OCI-LY7 (cell line): Measurements from ENCODE around the gene ANO4. TPM values are rescaled to one million over a fixed set of nuclear protein-coding genes. Genes with fewer than 3 reads are reported as not detected.
"Not testable (repeated sequence)": the region's sequence is repeated elsewhere in the genome, so short reads cannot be mapped to it uniquely, and the experiment has no call there.

Experiments used
- BruUV-seq: library from RNA; stranded (reverse); fragments of 400-500 nt; replicated peaks from 2 replicates; lab custom pipeline; 2021; lab: Mats Ljungman, UMichigan
- CTCF ChIA-PET: fragments of 300-600 bp; sonication (Branson Sonifier 250); formaldehyde crosslinking; loops from one replicate; lab custom pipeline; 2022; ENCODE audit warnings: antibody characterized with exemption; ENCODE audit not compliant: unreplicated experiment; lab: Charles Lee
- POLR2A ChIA-PET: fragments of 300-600 bp; sonication (Branson Sonifier 250); formaldehyde crosslinking; loops from one replicate; lab custom pipeline; 2022; ENCODE audit warnings: antibody characterized with exemption; lab: Charles Lee
- DNase-seq: peaks from one replicate; pipeline ENCODE4 v3.0.0-alpha.2; 2015; ENCODE audit warnings: low spot score
- H2AFZ ChIP-seq: fragments of 200-600 bp; sonication (generic), shearing (Covaris generic); 2 replicates; pipeline ENCODE4 v1.6.1; 2014; ENCODE audit warnings: mild to moderate bottlenecking, antibody characterized with exemption, low read length, moderate library complexity
- H3K27ac ChIP-seq: fragments of 200-600 bp; sonication (generic); 2 replicates; pipeline ENCODE4 v1.5.1; 2014; ENCODE audit warnings: mixed run types, low read depth, mild to moderate bottlenecking, moderate library complexity, low read length, inconsistent platforms; ENCODE audit not compliant: poor library complexity, severe bottlenecking
- H3K36me3 ChIP-seq: fragments of 200-600 bp; sonication (generic); 2 replicates; pipeline ENCODE4 v1.6.1; 2014; ENCODE audit warnings: mild to moderate bottlenecking, antibody characterized with exemption, low read length, moderate library complexity, mixed read lengths; ENCODE audit not compliant: insufficient read depth
- H3K4me1 ChIP-seq: fragments of 200-600 bp; sonication (generic); 2 replicates; pipeline ENCODE4 v1.5.1; 2014; ENCODE audit warnings: mild to moderate bottlenecking, low read length; ENCODE audit not compliant: insufficient read depth, poor library complexity, severe bottlenecking
- H3K4me2 ChIP-seq: fragments of 200-600 bp; sonication (generic); 2 replicates; pipeline ENCODE4 v1.6.1; 2014; ENCODE audit warnings: mild to moderate bottlenecking, low read length
- H3K4me3 ChIP-seq: fragments of 200-600 bp; sonication (generic); 2 replicates; pipeline ENCODE4 v1.5.1; 2014; ENCODE audit warnings: mild to moderate bottlenecking, low read depth, low read length; ENCODE audit not compliant: poor library complexity, severe bottlenecking
- H3K79me2 ChIP-seq: fragments of 200-600 bp; sonication (generic); 2 replicates; pipeline ENCODE4 v1.6.1; 2016; ENCODE audit warnings: low read depth, mild to moderate bottlenecking, low read length, moderate library complexity, mixed read lengths; ENCODE audit not compliant: insufficient read depth
- H3K9me2 ChIP-seq: fragments of 200-600 bp; sonication (generic); 2 replicates; pipeline ENCODE4 v1.6.1; 2016; ENCODE audit warnings: mild to moderate bottlenecking, low read length, mixed read lengths; ENCODE audit not compliant: insufficient read depth
- H3K9me3 ChIP-seq: fragments of 200-600 bp; sonication (generic); 2 replicates; pipeline ENCODE4 v1.6.1; 2014; ENCODE audit warnings: mild to moderate bottlenecking, mixed run types, low read length, mixed read lengths
- H4K20me1 ChIP-seq: fragments of 200-600 bp; sonication (generic); 2 replicates; pipeline ENCODE4 v1.6.1; 2014; ENCODE audit warnings: mild to moderate bottlenecking, antibody characterized with exemption, low read length, moderate library complexity, mixed read lengths; ENCODE audit not compliant: insufficient read depth
- EZH2phosphoT487 ChIP-seq: fragments of 200-600 bp; sonication (generic); IDR thresholded peaks from 2 replicates; pipeline ENCODE4 v1.6.1; 2018; ENCODE audit warnings: low read depth, borderline replicate concordance, mild to moderate bottlenecking, mixed run types, antibody characterized with exemption, low read length, moderate library complexity, mixed read lengths
- intact Hi-C: fragments of 100-400 bp; cut with micrococcal nuclease; formaldehyde crosslinking; loops from one replicate; pipeline ENCODE4 v1.10.0; 2022; ENCODE audit not compliant: unreplicated experiment
- total RNA-seq, 2 experiments: library from RNA; depleted of rRNA in 1 of 2; stranded (reverse); fragments of >200 nt in 1 of 2; shearing (Covaris generic) in 1 of 2; gene quantifications; 2 replicates each; pipeline ENCODE4 v1.2.3, GENCODE V29; 2014 to 2022
- TF ChIP-seq, protein P1 (sequence below): fragments of 200-600 bp; sonication (generic); conservative IDR thresholded peaks from 2 replicates; pipeline ENCODE4 v1.5.1; 2014; ENCODE audit warnings: mild to moderate bottlenecking, antibody characterized with exemption, low read length, moderate library complexity, mixed read lengths

ANO4 gene
- total RNA-seq, 2 experiments from 2014 or later = not detected

DNA sequence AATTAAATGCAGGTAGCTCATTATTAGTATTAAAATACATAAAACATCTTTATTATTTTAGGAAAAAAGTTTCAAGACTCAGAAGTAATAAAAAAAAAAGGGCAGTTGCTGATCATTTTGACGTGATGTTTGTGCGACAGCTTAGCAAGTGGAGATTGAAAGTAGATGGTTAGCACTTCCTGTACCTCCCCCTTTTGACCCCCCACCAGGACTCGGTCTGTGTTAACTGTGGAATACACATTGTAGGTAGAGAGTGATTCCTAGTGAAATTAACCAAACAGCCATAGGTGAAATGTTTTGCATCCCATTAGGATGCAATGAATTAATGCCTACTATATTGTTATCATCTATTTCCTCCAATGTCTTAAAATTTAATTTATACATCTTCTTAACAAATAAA, 294.7 kb downstream of the ANO4 start:
- Histone ChIP-seq H3K27ac (no peak overlapping the region), H3K4me3 (no peak overlapping the region), H3K79me2 (no peaks in the 10 kb centered on the region), H3K4me2 (no peak overlapping the region), H4K20me1 (no peaks in the 10 kb centered on the region), H3K9me2 (no peaks in the 10 kb centered on the region), H3K36me3 (no peaks in the 10 kb centered on the region), H3K4me1 (no peaks in the 10 kb centered on the region), H2AFZ (no peak overlapping the region), H3K9me3 (no peaks in the 10 kb centered on the region)
- ChIA-PET POLR2A (interaction anchor here (0.7 kb wide), 1 partner anchor 565 kb away, joined by 3 read pairs; no protein-coding TSS in a partner anchor), CTCF (no interaction called here)
- no peak for DNase-seq
- TF ChIP-seq, protein P1, sequence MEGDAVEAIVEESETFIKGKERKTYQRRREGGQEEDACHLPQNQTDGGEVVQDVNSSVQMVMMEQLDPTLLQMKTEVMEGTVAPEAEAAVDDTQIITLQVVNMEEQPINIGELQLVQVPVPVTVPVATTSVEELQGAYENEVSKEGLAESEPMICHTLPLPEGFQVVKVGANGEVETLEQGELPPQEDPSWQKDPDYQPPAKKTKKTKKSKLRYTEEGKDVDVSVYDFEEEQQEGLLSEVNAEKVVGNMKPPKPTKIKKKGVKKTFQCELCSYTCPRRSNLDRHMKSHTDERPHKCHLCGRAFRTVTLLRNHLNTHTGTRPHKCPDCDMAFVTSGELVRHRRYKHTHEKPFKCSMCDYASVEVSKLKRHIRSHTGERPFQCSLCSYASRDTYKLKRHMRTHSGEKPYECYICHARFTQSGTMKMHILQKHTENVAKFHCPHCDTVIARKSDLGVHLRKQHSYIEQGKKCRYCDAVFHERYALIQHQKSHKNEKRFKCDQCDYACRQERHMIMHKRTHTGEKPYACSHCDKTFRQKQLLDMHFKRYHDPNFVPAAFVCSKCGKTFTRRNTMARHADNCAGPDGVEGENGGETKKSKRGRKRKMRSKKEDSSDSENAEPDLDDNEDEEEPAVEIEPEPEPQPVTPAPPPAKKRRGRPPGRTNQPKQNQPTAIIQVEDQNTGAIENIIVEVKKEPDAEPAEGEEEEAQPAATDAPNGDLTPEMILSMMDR = no peak
- no peak for TF ChIP-seq EZH2phosphoT487
- intact Hi-C loops = no loop called here
- no TSS peak for BruUV-seq

DNA sequence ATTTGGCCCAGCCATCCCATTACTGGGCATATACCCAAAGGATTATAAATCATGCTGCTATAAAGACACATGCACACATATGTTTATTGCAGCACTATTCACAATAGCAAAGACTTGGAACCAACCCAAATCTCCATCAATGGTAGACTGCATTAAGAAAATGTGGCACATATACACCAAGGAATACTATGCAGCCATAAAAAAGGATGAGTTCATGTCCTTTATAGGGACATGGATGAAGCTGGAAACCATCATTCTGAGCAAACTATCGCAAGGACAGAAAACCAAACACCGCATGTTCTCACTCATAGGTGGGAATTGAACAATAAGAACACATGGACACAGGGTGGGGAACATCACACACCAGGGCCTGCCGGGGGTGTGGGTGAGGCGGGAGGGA, 295.6 kb downstream of the ANO4 start:
- H2AFZ ChIP-seq, BruUV-seq, H3K27ac ChIP-seq, H3K4me1 ChIP-seq, POLR2A ChIA-PET, H3K79me2 ChIP-seq, H3K4me3 ChIP-seq, DNase-seq, CTCF ChIA-PET, H3K9me3 ChIP-seq, intact Hi-C loops, H4K20me1 ChIP-seq, H3K36me3 ChIP-seq, H3K9me2 ChIP-seq, H3K4me2 ChIP-seq: not testable (repeated sequence)

DNA sequence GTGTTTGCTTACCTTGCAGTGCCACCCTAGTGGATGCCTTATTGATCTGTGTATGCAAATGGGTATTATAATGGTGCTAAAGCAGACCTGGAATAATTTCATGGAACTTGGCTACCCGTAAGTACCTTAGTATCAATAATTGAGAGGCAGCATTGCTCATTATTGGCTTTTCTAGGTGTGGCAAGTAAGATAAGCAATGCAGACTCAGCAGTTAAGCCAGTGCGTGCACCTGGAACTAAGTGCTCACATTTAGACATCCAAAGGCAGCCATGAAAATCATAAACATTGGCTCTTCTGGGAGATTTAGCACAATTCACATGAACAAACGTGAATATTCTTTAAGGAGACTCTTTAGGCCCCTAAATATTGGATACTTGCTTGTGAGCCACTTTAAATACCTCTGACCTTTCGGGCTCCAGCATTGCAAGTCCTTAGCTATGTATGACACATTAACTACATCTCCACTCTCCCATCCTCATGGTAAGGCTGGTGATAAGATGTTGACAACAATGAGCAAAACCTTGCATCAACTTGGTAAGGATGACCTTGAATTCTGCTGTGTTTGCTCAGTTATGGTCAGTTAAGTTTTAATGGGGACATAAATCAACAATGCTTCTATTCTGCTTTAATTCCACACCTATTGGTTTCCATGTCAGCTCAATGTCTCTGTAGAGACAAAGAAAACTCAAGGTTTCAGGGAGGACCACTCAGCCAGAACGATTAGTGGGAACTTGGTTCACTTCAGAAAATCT, 303.4 kb downstream of the ANO4 start:
- Histone ChIP-seq H3K4me1 (no peaks in the 10 kb centered on the region), H3K9me2 (no peaks in the 10 kb centered on the region), H3K27ac (no peak overlapping the region), H3K79me2 (no peaks in the 10 kb centered on the region), H3K4me3 (no peak overlapping the region), H3K4me2 (no peak overlapping the region), H2AFZ (no peak overlapping the region), H3K9me3 (no peaks in the 10 kb centered on the region), H4K20me1 (no peaks in the 10 kb centered on the region), H3K36me3 (no peaks in the 10 kb centered on the region)
- no TSS peak for BruUV-seq
- intact Hi-C loops = no loop called here
- ChIA-PET POLR2A (no interaction called here), CTCF (no interaction called here)
- DNase-seq = no peak
- no peak for TF ChIP-seq EZH2phosphoT487
- TF ChIP-seq, protein P1 = no peak
